ENCODE data around the gene HDAC7.

The HDAC7 gene

GRCh38 chr12:47819896-47820630, at the start of gene HDAC7:
HDAC7 (minus strand) TSS chr12:47819903; CDS start chr12:47819785, 118 bp downstream.
- FAIRE-seq, result no peak
- DNase-seq (ENCODE audit: low spot score), result peak; percentile 64

- FAIRE-seq (no peak), DNase-seq (ENCODE audit: low spot score) (no peak)
Measured at GRCh38 chr12:47868552-47869031, 48.9 kb upstream of the HDAC7 start.

- DNase-seq (ENCODE audit: low spot score), result no peak
- FAIRE-seq, result no peak
Measured at GRCh38 chr12:47868041-47868440, 48.3 kb upstream of the HDAC7 start.

GRCh38 chr12:47867495-47867941, 47.8 kb upstream of the HDAC7 start:
- DNase-seq (ENCODE audit: low spot score) (peak; percentile 29), FAIRE-seq (no peak)

- DNase-seq (ENCODE audit: low spot score) (no peak), FAIRE-seq (no peak)
Measured at GRCh38 chr12:47864646-47865235, 45.0 kb upstream of the HDAC7 start.

- FAIRE-seq (no peak), DNase-seq (ENCODE audit: low spot score) (no peak)
Measured at GRCh38 chr12:47863985-47864384, 44.3 kb upstream of the HDAC7 start.

- no peak for DNase-seq (ENCODE audit: low spot score)
- FAIRE-seq, result no peak
Measured at GRCh38 chr12:47863467-47863866, 43.8 kb upstream of the HDAC7 start.

GRCh38 chr12:47862881-47863280, 43.2 kb upstream of the HDAC7 start:
- no peak for DNase-seq (ENCODE audit: low spot score)
- no peak for FAIRE-seq

- no peak for DNase-seq (ENCODE audit: low spot score)
- no peak for FAIRE-seq
Measured at GRCh38 chr12:47862167-47862750, 42.6 kb upstream of the HDAC7 start.

- no peak for DNase-seq (ENCODE audit: low spot score)
- no peak for FAIRE-seq
Measured at GRCh38 chr12:47860873-47861272, 41.2 kb upstream of the HDAC7 start.

GRCh38 chr12:47860279-47860841, 40.7 kb upstream of the HDAC7 start:
- DNase-seq (ENCODE audit: low spot score), result no peak
- no peak for FAIRE-seq

- DNase-seq (ENCODE audit: low spot score), result no peak
- no peak for FAIRE-seq
Measured at GRCh38 chr12:47858511-47859266, 39.0 kb upstream of the HDAC7 start.

- DNase-seq (ENCODE audit: low spot score), result no peak
- no peak for FAIRE-seq
Measured at GRCh38 chr12:47856721-47857575, 37.2 kb upstream of the HDAC7 start.

GRCh38 chr12:47856094-47856493, 36.4 kb upstream of the HDAC7 start:
- DNase-seq (ENCODE audit: low spot score) (no peak), FAIRE-seq (no peak)

- DNase-seq (ENCODE audit: low spot score), result no peak
- FAIRE-seq, result no peak
Measured at GRCh38 chr12:47855502-47855901, 35.8 kb upstream of the HDAC7 start.

GRCh38 chr12:47854531-47854930, 34.8 kb upstream of the HDAC7 start:
- DNase-seq (ENCODE audit: low spot score) (no peak), FAIRE-seq (no peak)

- DNase-seq (ENCODE audit: low spot score), result no peak
Measured at GRCh38 chr12:47852096-47852571, 32.4 kb upstream of the HDAC7 start.

GRCh38 chr12:47851303-47851952, 31.7 kb upstream of the HDAC7 start:
- FAIRE-seq (no peak), DNase-seq (ENCODE audit: low spot score) (no peak)

More at GRCh38 chr12:47852096-47852571, 32.4 kb upstream of the HDAC7 start:
- FAIRE-seq, result no peak

- DNase-seq (ENCODE audit: low spot score) (no peak), FAIRE-seq (no peak)
Measured at GRCh38 chr12:47850153-47851084, 30.7 kb upstream of the HDAC7 start.

Data from RCC 7860 (cell line).